Stomach smooth muscle (tissue), 2 donors: ENCODE results near the gene FAM167B.

Experiments
- H3K27ac ChIP-seq: one replicate; pipeline ENCODE4 v1.7.0; 2013; ENCODE audit warnings: mild to moderate bottlenecking, low read length, inconsistent platforms
- H3K27me3 ChIP-seq, 2 donors: one replicate each; pipeline ENCODE4 v1.7.0; 2013; ENCODE audit warnings: low read length in 2 of 2; ENCODE audit not compliant: insufficient read depth in 2 of 2, control insufficient read depth in 1 of 2
- H3K36me3 ChIP-seq, 2 donors: one replicate each; pipeline ENCODE4 v1.7.0; 2013; ENCODE audit warnings: low read length in 2 of 2; ENCODE audit not compliant: control insufficient read depth in 2 of 2, insufficient read depth in 2 of 2
- H3K4me1 ChIP-seq: one replicate; pipeline ENCODE4 v1.7.0; 2013; ENCODE audit warnings: low read length; ENCODE audit not compliant: control insufficient read depth, insufficient read depth
- H3K4me3 ChIP-seq, 2 donors: one replicate each; pipeline ENCODE4 v1.7.0; 2013; ENCODE audit warnings: low read length in 2 of 2
- H3K9ac ChIP-seq, 2 donors: one replicate each; pipeline ENCODE4 v1.7.0; 2013; ENCODE audit warnings: low read length in 2 of 2, mild to moderate bottlenecking in 1 of 2
- H3K9me3 ChIP-seq, 2 donors: one replicate each; pipeline ENCODE4 v1.7.0; 2013; ENCODE audit warnings: low read length in 2 of 2; ENCODE audit not compliant: control insufficient read depth in 2 of 2
- donor health status: healthy.
- donor health status: Pancreatic carcinoma.

FAM167B gene

GRCh38 chr1:32208469-32208868, 38.6 kb upstream of the FAM167B start:
- H3K4me1 ChIP-seq: peaks cover 22% of the 10 kb centered on the region
- no peak overlapping the region for H3K4me3 ChIP-seq
- peaks cover 0 to 6% of the 10 kb centered on the region in 2 donors for H3K36me3 ChIP-seq
- H3K27ac ChIP-seq: no peak overlapping the region
- no peaks in the 10 kb centered on the region for H3K27me3 ChIP-seq
- no peak overlapping the region for H3K9ac ChIP-seq
- no peaks in the 10 kb centered on the region for H3K9me3 ChIP-seq

- peaks cover 0 to 5% of the 10 kb centered on the region in 2 donors for H3K36me3 ChIP-seq
- H3K27me3 ChIP-seq: no peaks in the 10 kb centered on the region
- H3K4me3 ChIP-seq: no peak within 1 kb of the TSS
- no peak within 1 kb of the TSS for H3K9ac ChIP-seq
- H3K9me3 ChIP-seq: no peaks in the 10 kb centered on the region
- H3K4me1 ChIP-seq: peaks cover 22% of the 10 kb centered on the region
- H3K27ac ChIP-seq: no peak within 1 kb of the TSS
These were observed 38.1 kb upstream of the FAM167B start, which contains the start of gene DCDC2B for GRCh38 chr1:32208891-32209328. Gene DCDC2B (plus strand): TSS chr1:32209089. CDS start chr1:32209094, 5 bp downstream.

GRCh38 chr1:32215629-32216480, 31.2 kb upstream of the FAM167B start:
- H3K9me3 ChIP-seq: no peaks in the 10 kb centered on the region
- H3K27ac ChIP-seq: no peak overlapping the region
- H3K4me1 ChIP-seq: peaks cover 7% of the 10 kb centered on the region
- H3K27me3 ChIP-seq: no peaks in the 10 kb centered on the region
- H3K9ac ChIP-seq: no peak overlapping the region
- peaks cover 24 to 38% of the 10 kb centered on the region in 2 donors for H3K36me3 ChIP-seq
- no peak overlapping the region for H3K4me3 ChIP-seq

GRCh38 chr1:32216566-32216965, 30.5 kb upstream of the FAM167B start:
- Histone ChIP-seq H3K9me3 (no peaks in the 10 kb centered on the region), H3K4me3 (no peak overlapping the region), H3K4me1 (peaks cover 14% of the 10 kb centered on the region), H3K36me3 (peaks cover 24 to 38% of the 10 kb centered on the region in 2 donors), H3K27me3 (no peaks in the 10 kb centered on the region), H3K9ac (no peak overlapping the region), H3K27ac (no peak overlapping the region)

GRCh38 chr1:32219022-32219421, 28.0 kb upstream of the FAM167B start:
- Histone ChIP-seq H3K4me1 (peaks cover 30% of the 10 kb centered on the region), H3K9ac (no peak overlapping the region), H3K9me3 (no peaks in the 10 kb centered on the region), H3K27me3 (no peaks in the 10 kb centered on the region), H3K27ac (no peak overlapping the region), H3K36me3 (peaks cover 24 to 37% of the 10 kb centered on the region in 2 donors), H3K4me3 (no peak overlapping the region)

- Histone ChIP-seq H3K27me3 (no peaks in the 10 kb centered on the region), H3K4me1 (peaks cover 30% of the 10 kb centered on the region), H3K9me3 (no peaks in the 10 kb centered on the region), H3K36me3 (peaks cover 23 to 31% of the 10 kb centered on the region in 2 donors), H3K27ac (no peak overlapping the region), H3K9ac (peak overlapping the region; percentile 5 to 95), H3K4me3 (peak overlapping the region; percentile 85 to 97)
These were observed 26.1 kb upstream of the FAM167B start for GRCh38 chr1:32220746-32221580.

- H3K4me3 ChIP-seq: peak overlapping the region; percentile 85 to 97
- H3K9ac ChIP-seq: peak overlapping the region; percentile 95 to 100
- no peaks in the 10 kb centered on the region for H3K27me3 ChIP-seq
- peaks cover 21 to 29% of the 10 kb centered on the region in 2 donors for H3K36me3 ChIP-seq
- H3K9me3 ChIP-seq: no peaks in the 10 kb centered on the region
- peaks cover 30% of the 10 kb centered on the region for H3K4me1 ChIP-seq
- peak overlapping the region; percentile 94 for H3K27ac ChIP-seq
These were observed 25.4 kb upstream of the FAM167B start for GRCh38 chr1:32221581-32221979.

- Histone ChIP-seq H3K27ac (peak within 1 kb of the TSS; percentile 94), H3K36me3 (peaks cover 15 to 25% of the 10 kb centered on the region in 2 donors), H3K27me3 (no peaks in the 10 kb centered on the region), H3K4me3 (peak within 1 kb of the TSS; percentile 85 to 97), H3K9me3 (no peaks in the 10 kb centered on the region), H3K9ac (peak within 1 kb of the TSS; percentile 95 to 100), H3K4me1 (peaks cover 30% of the 10 kb centered on the region)
These were observed 24.9 kb upstream of the FAM167B start, which contains the start of the genes EIF3I and TMEM234 for GRCh38 chr1:32221980-32222755. Gene EIF3I (plus strand): TSS chr1:32222407. CDS start chr1:32222442, 35 bp downstream. Gene TMEM234 (minus strand): TSS chr1:32222353. CDS start chr1:32222322, 31 bp downstream.

GRCh38 chr1:32223683-32224082, 23.3 kb upstream of the FAM167B start:
- Histone ChIP-seq H3K4me3 (peak overlapping the region in 1 of 2 donors; percentile 97), H3K9ac (peak overlapping the region; percentile 8 to 42), H3K36me3 (peaks cover 26 to 32% of the 10 kb centered on the region in 2 donors), H3K4me1 (peaks cover 30% of the 10 kb centered on the region), H3K27me3 (no peaks in the 10 kb centered on the region), H3K27ac (no peak overlapping the region), H3K9me3 (no peaks in the 10 kb centered on the region)

- Histone ChIP-seq H3K4me3 (no peak overlapping the region), H3K27me3 (no peaks in the 10 kb centered on the region), H3K4me1 (peaks cover 30% of the 10 kb centered on the region), H3K9ac (peak overlapping the region; percentile 8 to 29), H3K9me3 (no peaks in the 10 kb centered on the region), H3K27ac (no peak overlapping the region), H3K36me3 (peaks cover 31 to 35% of the 10 kb centered on the region in 2 donors)
These were observed 22.7 kb upstream of the FAM167B start for GRCh38 chr1:32224285-32224684.
